ENCODE measurements around the gene GAP43. TPM values are rescaled to one million over a fixed set of nuclear protein-coding genes. Genes with fewer than 3 reads are reported as not detected.

The GAP43 gene
- total and polyA plus RNA-seq, 2 of the 4 experiments (the other 2 are of a cell fraction) = 0.36 to 0.51 TPM

GRCh38 chr3:115683773-115684172, 60.5 kb downstream of the GAP43 start:
- peaks cover 15% of the 10 kb centered on the region for H3K27me3 ChIP-seq (ENCODE audit: control insufficient read depth, insufficient read depth, low read length)
- no peak overlapping the region for H2BK5ac ChIP-seq (ENCODE audit: low read depth, low read length, poor library complexity, severe bottlenecking)
- no peak overlapping the region for H3K4me3 ChIP-seq (ENCODE audit: insufficient read depth, low read depth, low read length)
- no peak overlapping the region for H3K4me2 ChIP-seq (ENCODE audit: low read depth, low read length)
- H3K79me1 ChIP-seq (ENCODE audit: low read depth in 1 of 2, low read length in 2 of 2) = no peaks in the 10 kb centered on the region
- H3K36me3 ChIP-seq (ENCODE audit: control insufficient read depth, insufficient read depth, low read length) = no peaks in the 10 kb centered on the region
- no peak for ATAC-seq (ENCODE audit: low read depth)
- no peaks in the 10 kb centered on the region for H3K9me3 ChIP-seq (ENCODE audit: control insufficient read depth, insufficient read depth, low read length)
- no peak overlapping the region for H2BK120ac ChIP-seq (ENCODE audit: low read depth, low read length)
- intact Hi-C loops (cut with micrococcal nuclease) = loop anchor here (10.0 kb wide), 1 partner anchor 339 kb away; no protein-coding TSS in a partner anchor
- no peak overlapping the region for H4K5ac ChIP-seq (ENCODE audit: low read depth, low read length)
- H2AK9ac ChIP-seq (replicated peaks; ENCODE audit: low read depth, low read length, poor library complexity) = no peak overlapping the region
- H3K4me1 ChIP-seq (ENCODE audit: control insufficient read depth, insufficient read depth, low read length) = no peaks in the 10 kb centered on the region
- TF ChIP-seq RCOR1 (IDR thresholded peaks at IDR 0.05; ENCODE audit: insufficient replicate concordance, low read length) (no peak), RAD21 (IDR thresholded peaks at IDR 0.05; ENCODE audit: low read length) (no peak), MAFK (IDR thresholded peaks at IDR 0.05; ENCODE audit: low read depth, low read length) (peak; percentile 68)
- BruUV-seq (replicated peaks) = no TSS peak
- H3K4ac ChIP-seq (ENCODE audit: low read depth, low read length) = no peak overlapping the region
- no peak overlapping the region for H3K18ac ChIP-seq (ENCODE audit: low read depth, low read length)
- POLR2A ChIA-PET (ENCODE audit: unreplicated experiment) = no interaction called here
- H3K9me1 ChIP-seq (ENCODE audit: insufficient read depth, low read length) = no peaks in the 10 kb centered on the region
- no peak overlapping the region for H3K14ac ChIP-seq (replicated peaks; ENCODE audit: low read depth, low read length)
- CTCF ChIA-PET = no interaction called here
- H3K56ac ChIP-seq (ENCODE audit: extremely low read depth, insufficient read depth, low read length) = no peak overlapping the region
- H2BK20ac ChIP-seq (ENCODE audit: low read depth, low read length) = no peak overlapping the region
- H2AK5ac ChIP-seq (ENCODE audit: low read depth, low read length) = no peak overlapping the region
- no peak for DNase-seq
- dilution Hi-C loops (cut with HindIII; ENCODE audit: low sequenced_read_pairs, unreplicated experiment) = no loop called here
- in situ Hi-C loops (cut with MboI; ENCODE audit: low sequenced_read_pairs) = loop anchor here (25.0 kb wide), 1 partner anchor 846 kb away; no protein-coding TSS in a partner anchor
- H3K9ac ChIP-seq (ENCODE audit: low read depth, low read length) = no peak overlapping the region
- H4K91ac ChIP-seq (ENCODE audit: insufficient read depth, low read depth, low read length) = no peak overlapping the region
- H4K8ac ChIP-seq (ENCODE audit: low read depth in 2 of 2, low read length in 2 of 2) = no peak overlapping the region
- H2AFZ ChIP-seq (replicated peaks; ENCODE audit: low read length, poor library complexity) = no peak overlapping the region
- H4K20me1 ChIP-seq (ENCODE audit: insufficient read depth, low read length) = no peaks in the 10 kb centered on the region
- H2BK15ac ChIP-seq (ENCODE audit: low read depth, low read length) = no peak overlapping the region
- no peak overlapping the region for H3K23ac ChIP-seq (ENCODE audit: low read depth, low read length)
- WGBS, 2 experiments (ENCODE audit: extremely low coverage in 2 of 2, insufficient read length in 1 of 2) = no CpG with 5 or more reads among the region's 3 CpGs
- no peak overlapping the region for H3K27ac ChIP-seq (ENCODE audit: insufficient read depth, low read length)
